Umbilical cord (tissue), 2 donors: ENCODE measurements around the gene RER1. TPM values are rescaled to one million over a fixed set of nuclear protein-coding genes. Genes with fewer than 3 reads are reported as not detected.

Experiments
- DNase-seq: peaks from one replicate; pipeline ENCODE4 v3.0.0-alpha.2; 2015; ENCODE audit warnings: low spot score
- total RNA-seq: library from RNA; depleted of rRNA; stranded (reverse); fragments of >200 nt; gene quantifications from one replicate; pipeline ENCODE4 v1.2.3, GENCODE V29; 2014; ENCODE audit warnings: low replicate concordance; ENCODE audit not compliant: insufficient read depth

Gene RER1
- total RNA-seq, 1 donor from 2014 or later: 71.3 TPM

- no peak for DNase-seq
Observed at GRCh38 chr1:2444138-2444591, 52.5 kb downstream of the RER1 start.

GRCh38 chr1:2445162-2445822 lies 53.7 kb downstream of the RER1 start:
- DNase-seq: no peak

DNA sequence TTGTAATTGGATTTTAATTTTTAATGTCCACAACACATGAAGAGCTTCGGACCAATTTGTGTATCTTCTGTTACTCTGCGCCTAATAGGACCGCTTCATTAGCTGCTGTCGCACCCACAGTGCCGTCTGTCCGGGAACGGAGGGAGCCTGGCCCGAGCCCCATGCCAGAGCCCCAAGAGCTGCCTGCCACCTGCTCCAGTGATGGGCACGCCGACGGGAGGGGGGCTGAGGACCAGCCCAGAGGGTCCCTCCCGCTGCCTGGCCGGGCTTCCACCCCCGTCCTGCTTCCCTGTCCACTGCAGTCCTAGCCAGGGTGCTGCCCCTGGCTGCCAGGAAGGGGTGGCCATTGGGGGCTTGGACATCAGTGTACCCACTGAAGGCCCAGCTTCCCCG lies 54.2 kb downstream of the RER1 start:
- no peak for DNase-seq

GRCh38 chr1:2446394-2446793 lies 54.8 kb downstream of the RER1 start:
- DNase-seq: peak; percentile 33

DNA sequence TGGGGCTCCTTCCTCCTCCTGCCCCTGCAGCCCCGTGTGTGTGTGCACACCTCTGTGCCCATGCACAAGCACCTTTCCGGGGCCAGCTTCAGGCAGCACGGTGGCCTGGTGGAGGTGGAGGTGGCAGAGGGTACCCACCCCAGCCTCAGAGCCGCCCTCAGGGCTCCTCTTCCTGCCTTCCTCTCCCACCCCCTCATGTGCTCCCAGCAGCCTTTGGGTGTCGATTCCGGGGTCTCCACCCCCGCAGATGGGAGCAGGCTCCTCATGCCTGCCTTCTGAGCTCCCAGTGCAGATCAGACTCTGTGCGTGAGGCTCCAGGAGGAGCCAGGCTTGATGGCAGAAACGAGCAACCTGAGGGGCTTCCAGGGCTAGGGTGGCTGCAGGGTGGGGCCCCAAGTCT lies 55.2 kb downstream of the RER1 start:
- no peak for DNase-seq

DNA sequence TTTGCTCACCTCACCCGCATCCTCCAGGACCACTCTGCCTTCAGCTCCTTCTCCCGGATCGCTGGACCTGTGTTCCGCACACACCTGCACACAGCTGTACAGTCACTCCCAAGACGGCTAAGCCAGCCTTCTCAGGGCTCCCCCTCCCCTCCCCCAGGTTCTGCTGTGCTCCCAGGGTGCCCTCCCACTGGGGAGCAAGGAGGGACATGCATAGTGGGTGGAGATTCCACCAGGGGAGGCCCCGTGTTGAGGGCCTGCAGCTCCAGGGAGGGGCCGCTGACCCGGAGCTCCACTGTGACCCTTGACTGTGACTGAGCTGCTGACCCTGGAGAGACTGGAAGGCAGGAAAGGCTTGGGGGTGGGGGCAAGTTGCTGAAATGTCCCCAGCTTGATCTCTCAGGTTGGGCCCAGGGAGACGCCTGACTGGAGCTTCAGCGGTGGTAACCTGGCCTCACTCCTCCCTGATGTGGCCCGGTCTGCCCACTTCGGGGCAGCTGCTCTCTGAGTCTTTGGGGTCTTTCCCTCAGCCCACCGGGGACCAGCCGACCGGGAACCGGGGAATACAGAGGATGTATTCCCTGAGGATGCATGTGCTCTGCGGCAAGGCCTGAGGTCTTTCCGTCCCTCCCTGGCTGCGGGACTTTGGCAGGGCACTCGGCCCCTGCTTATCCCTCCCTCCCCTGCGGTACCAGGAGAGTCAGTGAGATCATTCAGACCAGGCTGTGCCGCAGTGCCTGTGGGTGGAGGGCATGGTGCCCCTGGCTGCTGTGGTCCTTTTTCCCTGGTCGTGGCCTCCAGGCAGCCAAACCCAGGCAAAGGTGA lies 55.8 kb downstream of the RER1 start:
- DNase-seq: no peak

DNA sequence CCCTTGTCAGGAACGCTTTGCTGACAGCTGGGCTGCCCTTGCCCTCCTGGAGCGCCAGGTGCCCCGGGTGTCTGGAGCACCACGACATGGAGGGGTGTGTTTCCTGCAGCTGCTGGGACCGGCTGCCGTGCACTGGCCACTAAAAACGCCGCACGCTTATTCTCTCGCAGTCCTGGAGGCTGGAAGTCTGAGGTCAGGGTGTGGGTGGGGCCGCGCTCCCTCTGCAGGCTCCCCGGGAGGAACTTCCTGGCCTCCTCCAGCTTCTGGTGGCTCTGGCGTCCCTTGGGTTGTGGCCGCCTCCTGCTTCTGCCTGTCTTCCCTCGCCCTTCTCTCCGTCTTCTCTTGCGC lies 56.4 kb downstream of the RER1 start:
- DNase-seq: no peak

GRCh38 chr1:2449636-2450454 lies 58.2 kb downstream of the RER1 start:
- DNase-seq: no peak

DNA sequence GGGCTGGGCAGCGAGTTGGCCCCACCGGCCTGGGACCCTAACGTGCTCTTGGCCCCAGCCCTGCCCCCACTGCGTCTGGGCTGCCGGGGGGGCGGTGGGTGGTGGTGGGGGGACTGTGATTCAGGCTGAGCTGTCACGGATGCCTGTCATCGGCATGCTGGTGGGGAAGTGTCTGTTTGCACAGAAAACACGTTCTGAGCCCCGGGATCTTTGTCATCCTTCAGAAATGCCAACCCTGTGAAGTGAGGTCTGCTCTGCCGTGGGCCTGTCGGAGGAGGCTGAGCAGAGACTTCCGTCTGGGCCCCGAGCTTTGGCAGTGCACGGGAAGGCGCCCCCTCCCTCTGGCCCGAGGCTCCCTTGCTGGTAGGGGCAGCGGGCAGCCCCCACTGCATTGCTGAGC lies 60.1 kb downstream of the RER1 start:
- DNase-seq: peak; percentile 45

DNA sequence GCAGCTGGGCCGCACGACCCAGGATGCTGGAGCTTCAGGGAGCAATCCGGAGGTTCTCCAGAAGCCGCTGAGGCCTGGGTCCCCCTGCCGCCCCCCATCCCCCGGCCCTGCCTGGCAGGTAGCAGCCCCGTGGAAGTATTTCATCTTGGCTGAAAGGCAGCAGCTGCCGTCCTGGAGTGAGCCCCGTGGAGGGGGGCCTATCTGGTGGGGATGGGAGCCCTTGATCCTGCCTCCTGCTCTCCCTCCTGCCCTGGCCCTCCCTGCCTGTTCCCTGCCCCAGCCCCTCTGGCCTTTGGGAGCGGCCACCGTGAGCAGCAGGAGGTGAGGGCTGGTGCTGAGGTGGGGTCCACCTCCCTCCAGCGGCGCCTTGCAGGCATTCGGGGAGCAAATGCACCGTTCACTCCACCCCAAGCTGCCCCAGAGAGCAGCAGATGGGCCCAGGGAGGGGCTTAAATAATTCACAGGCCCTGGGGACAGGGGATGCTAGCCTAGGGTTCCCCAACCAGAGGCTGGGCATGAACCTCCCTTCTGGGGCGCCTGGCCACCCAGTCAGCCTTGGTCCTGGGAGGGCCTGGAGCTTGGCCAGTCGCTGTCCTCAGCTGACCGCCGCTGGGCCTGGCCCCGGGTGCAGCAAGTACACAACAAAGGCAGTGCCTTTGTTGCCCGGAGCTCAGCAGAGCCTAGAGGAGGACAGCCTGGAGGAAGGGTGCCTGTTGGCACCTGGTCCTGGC lies 60.7 kb downstream of the RER1 start:
- no peak for DNase-seq

GRCh38 chr1:2452932-2453315 lies 61.3 kb downstream of the RER1 start:
- DNase-seq: no peak

- no peak for DNase-seq
Observed at GRCh38 chr1:2454227-2454626, 62.6 kb downstream of the RER1 start.

Other genes starting within 250 kb of the RER1 start
- 43.3 TPM for gene FAAP20, start 197.1 kb upstream of the RER1 start, total RNA-seq
- gene SKI, start 163.5 kb upstream of the RER1 start, total RNA-seq: 29.6 TPM
- gene MORN1, start 287 bp upstream of the RER1 start, total RNA-seq: 8.4 TPM
- gene PEX10, start 20.7 kb downstream of the RER1 start, total RNA-seq: 22.6 TPM
- 11.1 TPM for gene PLCH2, start 84.4 kb downstream of the RER1 start, total RNA-seq
- gene PANK4, start 134.8 kb downstream of the RER1 start, total RNA-seq: 14.7 TPM
- not detected for gene HES5, start 138.4 kb downstream of the RER1 start, total RNA-seq
- 20.2 TPM for gene TNFRSF14, start 164.5 kb downstream of the RER1 start, total RNA-seq
- gene PRXL2B, start 194.9 kb downstream of the RER1 start, total RNA-seq: 1.4 TPM
- not detected for gene MMEL1, start 241.2 kb downstream of the RER1 start, total RNA-seq